ENCODE results near the gene ATP2A3.

The ATP2A3 gene

GRCh38 chr17:3972281-3972731 is 8.1 kb upstream of the ATP2A3 start:
- H3K4me3 ChIP-seq (ENCODE audit: low read length in 2 of 2): no peak overlapping the region
- no peak overlapping the region for H3K27ac ChIP-seq (ENCODE audit: low read length)
- H3K4me1 ChIP-seq (ENCODE audit: control insufficient read depth, insufficient read depth, low read length): peaks cover 2% of the 10 kb centered on the region
- H3K36me3 ChIP-seq (ENCODE audit: control insufficient read depth in 2 of 2, insufficient read depth in 2 of 2, low read length in 2 of 2): no peaks in the 10 kb centered on the region
- H3K9me3 ChIP-seq (ENCODE audit: control insufficient read depth in 2 of 2, low read length in 2 of 2): peaks cover 0 to 8% of the 10 kb centered on the region in 2 donors
- H3K27me3 ChIP-seq (ENCODE audit: control insufficient read depth in 1 of 2, insufficient read depth in 2 of 2, low read length in 2 of 2): peaks cover 4 to 8% of the 10 kb centered on the region in 2 donors
- no peak overlapping the region for H3K9ac ChIP-seq (ENCODE audit: low read length in 2 of 2)

GRCh38 chr17:3970668-3971067 is 6.4 kb upstream of the ATP2A3 start:
- Histone ChIP-seq H3K9me3 (ENCODE audit: control insufficient read depth in 2 of 2, low read length in 2 of 2) (peaks cover 0 to 8% of the 10 kb centered on the region in 2 donors), H3K9ac (ENCODE audit: low read length in 2 of 2) (no peak overlapping the region), H3K27ac (ENCODE audit: low read length) (no peak overlapping the region), H3K27me3 (ENCODE audit: control insufficient read depth in 1 of 2, insufficient read depth in 2 of 2, low read length in 2 of 2) (peaks cover 6 to 8% of the 10 kb centered on the region in 2 donors), H3K36me3 (ENCODE audit: control insufficient read depth in 2 of 2, insufficient read depth in 2 of 2, low read length in 2 of 2) (no peaks in the 10 kb centered on the region), H3K4me1 (ENCODE audit: control insufficient read depth, insufficient read depth, low read length) (no peaks in the 10 kb centered on the region), H3K4me3 (ENCODE audit: low read length in 2 of 2) (no peak overlapping the region)

- no peak overlapping the region for H3K27ac ChIP-seq (ENCODE audit: low read length)
- no peak overlapping the region for H3K4me3 ChIP-seq (ENCODE audit: low read length in 2 of 2)
- peaks cover under 1% of the 10 kb centered on the region for H3K4me1 ChIP-seq (ENCODE audit: control insufficient read depth, insufficient read depth, low read length)
- peaks cover 12 to 13% of the 10 kb centered on the region in 2 donors for H3K27me3 ChIP-seq (ENCODE audit: control insufficient read depth in 1 of 2, insufficient read depth in 2 of 2, low read length in 2 of 2)
- peaks cover 0 to 5% of the 10 kb centered on the region in 2 donors for H3K9me3 ChIP-seq (ENCODE audit: control insufficient read depth in 2 of 2, low read length in 2 of 2)
- H3K9ac ChIP-seq (ENCODE audit: low read length in 2 of 2): no peak overlapping the region
- no peaks in the 10 kb centered on the region for H3K36me3 ChIP-seq (ENCODE audit: control insufficient read depth in 2 of 2, insufficient read depth in 2 of 2, low read length in 2 of 2)
Observed at GRCh38 chr17:3969963-3970362, 5.7 kb upstream of the ATP2A3 start.

- Histone ChIP-seq H3K36me3 (ENCODE audit: control insufficient read depth in 2 of 2, insufficient read depth in 2 of 2, low read length in 2 of 2) (no peaks in the 10 kb centered on the region), H3K4me3 (ENCODE audit: low read length in 2 of 2) (no peak overlapping the region), H3K27ac (ENCODE audit: low read length) (no peak overlapping the region), H3K9me3 (ENCODE audit: control insufficient read depth in 2 of 2, low read length in 2 of 2) (no peaks in the 10 kb centered on the region), H3K4me1 (ENCODE audit: control insufficient read depth, insufficient read depth, low read length) (peaks cover 2% of the 10 kb centered on the region), H3K9ac (ENCODE audit: low read length in 2 of 2) (no peak overlapping the region), H3K27me3 (ENCODE audit: control insufficient read depth in 1 of 2, insufficient read depth in 2 of 2, low read length in 2 of 2) (peaks cover 11 to 20% of the 10 kb centered on the region in 2 donors)
Observed at GRCh38 chr17:3968886-3969524, 4.8 kb upstream of the ATP2A3 start.

- Histone ChIP-seq H3K36me3 (ENCODE audit: control insufficient read depth in 2 of 2, insufficient read depth in 2 of 2, low read length in 2 of 2) (no peaks in the 10 kb centered on the region), H3K9me3 (ENCODE audit: control insufficient read depth in 2 of 2, low read length in 2 of 2) (no peaks in the 10 kb centered on the region), H3K27me3 (ENCODE audit: control insufficient read depth in 1 of 2, insufficient read depth in 2 of 2, low read length in 2 of 2) (peaks cover 18 to 30% of the 10 kb centered on the region in 2 donors), H3K4me3 (ENCODE audit: low read length in 2 of 2) (no peak overlapping the region), H3K9ac (ENCODE audit: low read length in 2 of 2) (no peak overlapping the region), H3K27ac (ENCODE audit: low read length) (no peak overlapping the region), H3K4me1 (ENCODE audit: control insufficient read depth, insufficient read depth, low read length) (peaks cover 10% of the 10 kb centered on the region)
Observed at GRCh38 chr17:3968015-3968414, 3.8 kb upstream of the ATP2A3 start.

GRCh38 chr17:3966720-3967363 is 2.6 kb upstream of the ATP2A3 start:
- Histone ChIP-seq H3K36me3 (ENCODE audit: control insufficient read depth in 2 of 2, insufficient read depth in 2 of 2, low read length in 2 of 2) (no peaks in the 10 kb centered on the region), H3K4me1 (ENCODE audit: control insufficient read depth, insufficient read depth, low read length) (peaks cover 10% of the 10 kb centered on the region), H3K9ac (ENCODE audit: low read length in 2 of 2) (no peak overlapping the region), H3K4me3 (ENCODE audit: low read length in 2 of 2) (no peak overlapping the region), H3K27me3 (ENCODE audit: control insufficient read depth in 1 of 2, insufficient read depth in 2 of 2, low read length in 2 of 2) (peaks cover 23 to 32% of the 10 kb centered on the region in 2 donors), H3K9me3 (ENCODE audit: control insufficient read depth in 2 of 2, low read length in 2 of 2) (no peaks in the 10 kb centered on the region), H3K27ac (ENCODE audit: low read length) (no peak overlapping the region)

- Histone ChIP-seq H3K27me3 (ENCODE audit: control insufficient read depth in 1 of 2, insufficient read depth in 2 of 2, low read length in 2 of 2) (peaks cover 32 to 36% of the 10 kb centered on the region in 2 donors), H3K9me3 (ENCODE audit: control insufficient read depth in 2 of 2, low read length in 2 of 2) (no peaks in the 10 kb centered on the region), H3K27ac (ENCODE audit: low read length) (no peak overlapping the region), H3K9ac (ENCODE audit: low read length in 2 of 2) (no peak overlapping the region), H3K36me3 (ENCODE audit: control insufficient read depth in 2 of 2, insufficient read depth in 2 of 2, low read length in 2 of 2) (no peaks in the 10 kb centered on the region), H3K4me3 (ENCODE audit: low read length in 2 of 2) (peak overlapping the region; percentile 22 to 49), H3K4me1 (ENCODE audit: control insufficient read depth, insufficient read depth, low read length) (peaks cover 12% of the 10 kb centered on the region)
Observed at GRCh38 chr17:3965118-3965800, 1.0 kb upstream of the ATP2A3 start.

GRCh38 chr17:3963237-3964201 is 718 bp downstream of the ATP2A3 start:
- Histone ChIP-seq H3K27me3 (ENCODE audit: control insufficient read depth in 1 of 2, insufficient read depth in 2 of 2, low read length in 2 of 2) (peaks cover 32 to 36% of the 10 kb centered on the region in 2 donors), H3K4me3 (ENCODE audit: low read length in 2 of 2) (peak overlapping the region in 1 of 2 donors; percentile 54), H3K4me1 (ENCODE audit: control insufficient read depth, insufficient read depth, low read length) (peaks cover 12% of the 10 kb centered on the region), H3K9me3 (ENCODE audit: control insufficient read depth in 2 of 2, low read length in 2 of 2) (no peaks in the 10 kb centered on the region), H3K9ac (ENCODE audit: low read length in 2 of 2) (peak overlapping the region; percentile 5 to 22), H3K27ac (ENCODE audit: low read length) (no peak overlapping the region), H3K36me3 (ENCODE audit: control insufficient read depth in 2 of 2, insufficient read depth in 2 of 2, low read length in 2 of 2) (no peaks in the 10 kb centered on the region)

GRCh38 chr17:3962965-3963236 is 1.3 kb downstream of the ATP2A3 start:
- peak overlapping the region; percentile 5 to 22 for H3K9ac ChIP-seq (ENCODE audit: low read length in 2 of 2)
- peaks cover 32 to 36% of the 10 kb centered on the region in 2 donors for H3K27me3 ChIP-seq (ENCODE audit: control insufficient read depth in 1 of 2, insufficient read depth in 2 of 2, low read length in 2 of 2)
- no peak overlapping the region for H3K27ac ChIP-seq (ENCODE audit: low read length)
- H3K4me1 ChIP-seq (ENCODE audit: control insufficient read depth, insufficient read depth, low read length): peaks cover 12% of the 10 kb centered on the region
- H3K36me3 ChIP-seq (ENCODE audit: control insufficient read depth in 2 of 2, insufficient read depth in 2 of 2, low read length in 2 of 2): no peaks in the 10 kb centered on the region
- peak overlapping the region in 1 of 2 donors; percentile 54 for H3K4me3 ChIP-seq (ENCODE audit: low read length in 2 of 2)
- H3K9me3 ChIP-seq (ENCODE audit: control insufficient read depth in 2 of 2, low read length in 2 of 2): no peaks in the 10 kb centered on the region

GRCh38 chr17:3962217-3962964 is 1.8 kb downstream of the ATP2A3 start:
- peaks cover 12% of the 10 kb centered on the region for H3K4me1 ChIP-seq (ENCODE audit: control insufficient read depth, insufficient read depth, low read length)
- H3K4me3 ChIP-seq (ENCODE audit: low read length in 2 of 2): no peak overlapping the region
- no peaks in the 10 kb centered on the region for H3K9me3 ChIP-seq (ENCODE audit: control insufficient read depth in 2 of 2, low read length in 2 of 2)
- peaks cover 32 to 36% of the 10 kb centered on the region in 2 donors for H3K27me3 ChIP-seq (ENCODE audit: control insufficient read depth in 1 of 2, insufficient read depth in 2 of 2, low read length in 2 of 2)
- no peak overlapping the region for H3K27ac ChIP-seq (ENCODE audit: low read length)
- H3K9ac ChIP-seq (ENCODE audit: low read length in 2 of 2): no peak overlapping the region
- H3K36me3 ChIP-seq (ENCODE audit: control insufficient read depth in 2 of 2, insufficient read depth in 2 of 2, low read length in 2 of 2): no peaks in the 10 kb centered on the region
